GM19043 (cell line): ENCODE data around the gene PGS1.
"Not testable (repeated sequence)": the region's sequence is repeated elsewhere in the genome, so short reads cannot be mapped to it uniquely, and the experiment has no call there.

Experiments used
- ATAC-seq: cut with Tn5 transposase; IDR thresholded peaks from one replicate; pipeline ENCODE4 v1.9.1; 2021; ENCODE audit warnings: low read depth; ENCODE audit not compliant: unreplicated experiment

The PGS1 gene

DNA sequence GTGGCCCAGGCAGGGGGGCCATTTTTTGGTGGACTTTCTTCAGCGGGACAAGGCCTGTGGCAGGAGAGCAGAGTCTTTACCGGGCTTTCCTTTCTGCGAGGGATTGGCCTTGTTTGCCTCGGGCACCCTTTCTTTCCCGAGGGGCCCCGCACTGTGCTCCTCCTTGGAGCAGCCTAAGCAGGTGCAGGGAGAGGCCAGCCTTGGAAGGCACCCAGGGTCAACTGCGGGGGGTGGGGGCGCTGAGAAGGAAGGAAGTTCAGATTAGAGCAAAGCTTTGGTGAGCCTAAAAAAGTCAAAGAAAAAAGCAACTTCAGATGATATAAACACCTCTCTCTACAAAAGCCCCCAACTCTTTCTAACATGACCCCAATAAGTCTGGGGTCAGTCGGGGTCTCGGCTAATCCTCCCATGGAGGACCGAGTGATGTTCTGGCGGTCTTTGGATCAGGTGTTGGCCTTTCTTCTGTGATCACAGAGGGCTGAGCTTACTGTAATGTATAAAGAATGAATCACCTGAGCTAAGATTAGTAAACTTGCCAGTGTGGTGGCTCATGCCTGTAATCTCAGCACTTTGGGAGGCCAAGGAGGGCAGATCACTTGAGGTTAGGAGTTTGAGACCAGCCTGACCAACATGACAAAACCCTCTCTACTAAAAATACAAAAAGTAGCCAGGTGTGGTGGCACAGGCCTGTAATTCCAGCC lies 63.0 kb downstream of the PGS1 start:
- no peak for ATAC-seq

GRCh38 chr17:78442648-78443218 lies 64.3 kb downstream of the PGS1 start:
- no peak for ATAC-seq

DNA sequence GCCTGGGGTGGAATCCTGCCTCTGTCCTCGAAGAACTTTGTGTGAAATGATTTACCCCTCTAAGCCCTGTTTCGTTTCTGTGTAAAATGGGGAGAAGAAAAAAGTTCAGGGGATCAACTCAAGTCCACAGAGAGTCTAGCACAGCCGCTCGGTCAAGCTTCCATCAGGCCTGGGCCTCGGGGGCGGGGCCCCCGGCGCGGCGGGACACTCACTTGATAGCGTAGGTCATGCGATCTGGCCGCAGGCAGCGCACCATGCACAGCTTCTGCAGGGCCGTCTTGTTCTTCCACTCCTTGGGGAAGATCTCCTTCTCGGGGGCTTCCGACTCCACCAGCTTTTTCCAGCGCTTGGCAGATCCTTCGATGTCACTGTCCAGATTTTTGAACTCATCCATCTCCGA lies 65.9 kb downstream of the PGS1 start:
- no peak for ATAC-seq

DNA sequence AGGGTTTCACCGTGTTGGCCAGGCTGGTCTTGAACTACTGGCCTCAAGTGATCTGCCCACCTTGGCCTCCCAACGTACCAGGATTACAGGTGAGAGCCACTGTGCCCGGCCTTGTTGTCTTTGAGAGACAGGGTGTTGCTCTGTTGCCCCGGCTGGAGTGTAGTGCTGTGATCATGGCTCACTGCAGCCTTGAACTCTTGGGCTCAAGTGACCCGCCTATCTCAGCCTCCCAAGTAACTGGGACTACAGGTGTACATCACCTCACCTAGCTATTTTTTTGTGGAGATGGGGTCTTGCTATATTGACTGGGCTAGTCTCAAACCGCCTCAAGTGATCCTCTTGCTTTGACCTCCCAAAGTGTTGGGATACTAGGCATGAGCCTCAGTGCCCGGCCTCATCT lies 68.4 kb downstream of the PGS1 start:
- ATAC-seq = no peak

- ATAC-seq = no peak
Observed at GRCh38 chr17:78448356-78448993, 70.0 kb downstream of the PGS1 start.

- ATAC-seq = no peak
Observed at GRCh38 chr17:78449983-78450595, 71.6 kb downstream of the PGS1 start.

DNA sequence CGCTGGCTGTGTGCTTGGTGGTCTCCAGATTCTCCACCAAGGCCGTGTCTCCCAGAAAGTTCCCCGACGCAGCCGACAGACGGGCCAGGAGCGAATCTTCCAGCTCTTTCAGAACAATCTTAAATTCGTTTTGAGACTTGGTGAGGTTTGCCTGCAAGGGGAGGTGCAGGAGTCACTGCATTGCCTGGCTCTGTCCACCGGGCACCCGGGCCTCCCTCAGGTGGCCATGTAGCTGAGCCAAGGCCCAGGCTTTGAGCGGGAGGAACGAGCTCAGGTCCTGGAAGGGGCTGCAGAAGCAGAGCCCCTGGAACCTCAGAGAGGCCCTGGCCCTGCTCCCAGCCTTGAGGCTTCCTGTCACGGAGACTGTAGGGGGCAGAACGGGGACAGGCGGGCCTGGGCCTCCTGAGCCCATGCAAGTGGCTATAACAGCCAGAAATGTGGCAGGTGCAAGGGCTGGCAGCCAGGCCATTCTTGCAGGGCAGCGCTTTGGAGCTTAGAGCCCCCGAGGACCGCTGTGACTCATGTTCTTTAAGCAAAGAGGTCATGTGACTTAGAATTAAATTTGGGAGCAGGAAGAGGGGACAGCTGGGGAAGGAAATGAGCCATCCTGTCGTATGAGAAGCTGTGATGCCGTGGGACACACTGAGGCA lies 72.4 kb downstream of the PGS1 start:
- ATAC-seq = no peak

- ATAC-seq = no peak
Observed at GRCh38 chr17:78451753-78452152, 73.3 kb downstream of the PGS1 start.

DNA sequence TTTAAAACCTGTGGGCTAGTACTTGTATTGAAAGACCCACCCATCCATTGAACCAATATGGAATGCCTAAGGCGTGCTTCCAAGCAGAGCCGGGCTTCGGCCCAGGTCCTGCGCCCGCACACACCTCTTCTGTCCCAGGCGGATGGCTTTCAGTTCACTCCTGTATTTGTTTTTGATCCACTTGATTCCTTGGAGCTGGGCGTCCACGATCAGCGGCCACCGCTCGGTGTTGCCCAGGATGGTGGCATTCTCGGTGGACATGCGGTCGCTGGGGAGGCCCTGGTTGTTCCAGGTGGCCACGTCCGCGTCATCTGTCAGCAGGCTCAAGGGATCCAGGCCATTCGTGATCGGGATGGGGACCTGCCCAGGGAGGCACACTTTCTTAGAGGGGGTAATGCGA lies 75.9 kb downstream of the PGS1 start:
- ATAC-seq = no peak

GRCh38 chr17:78458091-78458490 lies 79.6 kb downstream of the PGS1 start:
- ATAC-seq = no peak

DNA sequence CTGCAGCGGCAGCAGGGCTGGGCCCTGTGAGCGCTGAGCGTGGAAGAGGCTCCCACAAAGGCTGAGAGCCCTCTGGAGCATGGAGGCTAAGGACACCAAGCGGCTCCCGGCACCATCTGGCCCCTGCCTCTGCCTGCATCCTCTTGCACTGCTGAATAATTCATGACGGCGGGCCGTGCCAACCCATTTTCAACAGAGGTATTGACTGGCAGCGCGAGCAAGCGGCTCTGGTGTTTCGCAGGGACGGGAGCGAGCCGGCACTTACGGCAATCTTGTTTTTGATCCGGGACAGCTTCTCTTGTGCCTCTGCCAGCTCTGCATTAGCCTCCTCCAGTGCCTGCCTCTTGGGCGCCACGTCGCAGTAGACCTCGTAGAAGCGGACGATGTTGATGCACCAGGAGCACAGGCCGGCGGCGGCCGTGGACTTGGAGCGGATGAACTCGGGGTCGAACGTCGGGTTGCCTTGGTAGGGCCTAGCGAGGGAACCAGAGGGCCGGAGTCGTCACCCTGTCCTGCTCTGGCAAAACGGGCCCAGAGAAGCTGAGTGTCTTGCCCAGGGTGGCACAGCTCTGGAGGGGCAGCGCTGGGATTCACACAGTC lies 80.4 kb downstream of the PGS1 start:
- no peak for ATAC-seq

GRCh38 chr17:78459696-78460095 lies 81.2 kb downstream of the PGS1 start:
- ATAC-seq = no peak

DNA sequence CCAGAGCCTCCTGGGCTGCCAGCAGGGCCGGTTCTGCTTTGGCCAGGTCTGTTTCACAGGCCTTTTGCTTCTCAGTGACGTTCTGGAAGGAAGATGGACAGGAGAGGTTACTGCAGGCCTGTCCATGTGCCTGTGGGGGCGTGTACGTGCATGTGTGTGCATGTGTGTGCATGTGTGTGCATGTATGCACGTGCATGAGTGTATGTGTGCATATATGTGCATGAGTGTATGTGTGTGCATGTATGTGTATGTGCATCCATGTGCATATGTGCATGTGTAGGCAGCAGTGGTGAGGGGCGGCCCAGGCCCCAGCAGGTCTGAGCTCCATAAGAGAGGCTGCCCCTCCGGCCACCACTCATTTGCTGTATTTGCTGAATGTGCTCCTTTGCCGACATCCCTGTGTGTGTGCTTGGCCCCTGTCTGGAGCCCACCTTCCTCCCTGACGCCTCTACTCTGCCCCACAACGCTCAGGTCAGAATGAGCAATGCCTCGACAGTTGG lies 81.8 kb downstream of the PGS1 start:
- no peak for ATAC-seq

DNA sequence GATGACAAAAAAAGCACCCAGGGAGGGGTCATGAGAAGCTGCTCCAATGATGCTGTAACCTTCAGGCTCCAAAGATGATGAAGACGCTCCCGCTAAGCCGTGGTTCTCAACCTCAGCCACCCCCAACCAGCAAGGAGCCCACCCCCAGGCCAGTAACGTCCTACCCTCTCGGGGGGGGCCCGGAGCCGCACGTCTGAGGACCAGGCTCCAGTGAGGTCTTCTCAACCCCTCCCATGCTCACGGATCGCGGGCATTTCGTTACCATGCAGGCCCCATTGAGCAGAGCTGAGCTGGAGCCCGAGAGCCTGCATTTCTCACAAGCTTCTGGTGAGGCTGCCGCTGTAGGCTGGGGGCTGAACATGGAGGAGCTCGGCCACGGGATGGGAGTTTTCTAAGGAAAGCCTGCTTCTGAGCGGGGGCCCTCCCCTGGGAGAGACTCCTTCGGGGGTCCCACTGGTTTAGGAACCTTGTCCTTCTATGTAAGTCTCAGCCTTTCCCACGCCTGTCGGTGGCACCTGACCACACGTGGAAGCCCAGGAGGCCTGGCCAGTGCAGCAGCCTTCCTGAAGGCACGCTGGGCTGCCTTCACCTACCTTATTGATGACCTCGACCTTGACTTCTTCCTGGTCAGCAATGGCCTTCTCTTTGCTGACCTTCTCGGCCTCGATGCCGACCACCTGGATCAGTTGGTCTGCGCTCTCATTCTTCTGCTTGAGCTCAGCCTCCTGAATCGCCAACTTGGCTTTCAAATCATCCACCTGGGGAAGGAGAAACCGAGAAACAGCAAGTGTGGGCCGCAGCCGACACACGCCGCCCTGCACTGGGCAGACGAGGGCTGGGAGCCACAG lies 82.7 kb downstream of the PGS1 start:
- no peak for ATAC-seq

DNA sequence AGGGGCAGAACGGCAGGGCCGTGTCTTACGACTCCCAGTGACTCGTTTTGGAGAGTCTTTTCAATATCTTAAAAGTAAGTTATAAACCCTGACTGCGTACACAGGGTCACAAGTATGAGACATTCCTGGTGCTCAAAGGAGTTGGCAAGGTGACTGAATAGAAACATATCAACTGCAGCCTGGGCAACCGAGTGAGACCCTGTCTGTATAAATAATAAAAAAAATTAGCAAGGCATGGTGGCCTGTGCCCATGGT lies 83.3 kb downstream of the PGS1 start:
- ATAC-seq = no peak

DNA sequence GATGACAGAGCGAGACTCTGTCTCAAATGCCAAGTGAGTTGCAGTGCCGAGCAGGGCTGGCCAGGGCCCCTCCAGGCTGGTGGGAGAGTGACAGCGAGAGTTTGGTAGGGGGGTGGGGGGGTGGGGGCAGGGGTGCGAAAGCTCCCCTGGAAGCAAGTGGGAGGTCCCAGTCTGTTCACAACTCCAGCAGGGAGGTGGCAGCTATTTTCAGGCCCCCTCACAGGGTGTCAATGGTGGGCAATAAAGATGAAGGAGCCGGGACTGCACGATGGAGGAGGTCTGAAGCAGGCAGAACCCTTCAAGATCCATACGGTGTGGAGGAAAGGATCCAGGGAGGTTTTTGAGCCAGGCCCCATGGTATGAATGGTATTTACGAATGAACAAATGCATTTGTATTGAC lies 83.7 kb downstream of the PGS1 start:
- ATAC-seq = no peak

DNA sequence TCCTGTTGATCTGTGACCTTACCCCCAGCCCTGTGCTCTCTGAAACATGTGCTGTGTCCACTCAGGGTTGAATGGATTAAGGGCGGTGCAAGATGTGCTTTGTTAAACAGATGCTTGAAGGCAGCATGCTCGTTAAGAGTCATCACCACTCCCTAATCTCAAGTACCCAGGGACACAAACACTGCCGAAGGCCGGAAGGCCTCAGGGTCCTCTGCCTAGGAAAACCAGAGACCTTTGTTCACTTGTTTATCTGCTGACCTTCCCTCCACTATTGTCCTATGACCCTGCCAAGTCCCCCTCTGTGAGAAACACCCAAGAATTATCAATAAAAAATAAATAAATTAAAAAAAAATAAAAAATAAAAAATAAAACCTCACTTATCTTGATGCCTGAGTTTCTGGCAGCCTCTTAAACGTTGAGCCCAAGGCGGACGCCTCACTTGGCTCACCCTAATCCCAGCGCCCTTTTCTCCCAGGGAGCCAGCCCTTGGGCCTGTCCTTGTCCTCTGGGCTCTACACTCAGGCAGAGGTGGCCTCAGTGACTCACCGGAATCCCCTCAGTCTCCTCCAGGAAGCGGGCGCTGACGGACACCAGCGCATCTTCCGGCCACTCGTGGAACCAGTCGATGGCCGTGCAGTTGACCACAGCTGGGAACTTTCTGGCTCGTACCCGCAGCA lies 87.8 kb downstream of the PGS1 start:
- ATAC-seq = not testable (repeated sequence)

GRCh38 chr17:78466786-78467715 lies 88.6 kb downstream of the PGS1 start:
- no peak for ATAC-seq
